SK-N-SH treated with all-trans-retinoic acid at 6 μM for 48 hours (cell line): Measurements from ENCODE around the gene TBCD.

Experiments
- ATAC-seq: fragments of 200-7000 bp; cut with Tn5 transposase; 3 replicates; pipeline ENCODE4 v1.9.1; 2020; ENCODE audit warnings: mild to moderate bottlenecking, moderate library complexity
- ARNTL ChIP-seq: fragments of 450-650 bp; formaldehyde crosslinking; IDR thresholded peaks from 2 replicates; pipeline ENCODE4 v1.5.0; 2020; ENCODE audit warnings: low read depth, mild to moderate bottlenecking, moderate library complexity, borderline replicate concordance
- BACH2 ChIP-seq: fragments of 250-450 bp; sonication (Bioruptor Pico); IDR thresholded peaks from 2 replicates; pipeline ENCODE4 v1.9.0; 2021; ENCODE audit warnings: mild to moderate bottlenecking, borderline replicate concordance
- ESRRG ChIP-seq: fragments of 250-450 bp; sonication (Bioruptor Pico); IDR thresholded peaks from 2 replicates; pipeline ENCODE4 v1.6.1; 2021; ENCODE audit warnings: mild to moderate bottlenecking
- GLIS3 ChIP-seq: fragments of 250-450 bp; sonication (Bioruptor Pico); IDR thresholded peaks from 2 replicates; pipeline ENCODE4 v1.5.0; 2020; ENCODE audit warnings: mild to moderate bottlenecking, moderate library complexity
- ISL1 ChIP-seq: fragments of 250-450 bp; sonication (Bioruptor Pico); IDR thresholded peaks from 2 replicates; pipeline ENCODE4 v2.1.2; 2022; ENCODE audit warnings: mild to moderate bottlenecking, moderate library complexity
- OSR1 ChIP-seq: fragments of 250-450 bp; sonication (Bioruptor Pico); IDR thresholded peaks from 2 replicates; pipeline ENCODE4 v1.8.0; 2022; ENCODE audit warnings: moderate library complexity, mild to moderate bottlenecking, inconsistent platforms
- PPARA ChIP-seq: fragments of 250-450 bp; sonication (Bioruptor Pico); IDR thresholded peaks from 2 replicates; pipeline ENCODE4 v1.5.0; 2020; ENCODE audit warnings: mild to moderate bottlenecking, borderline replicate concordance
- RARB ChIP-seq: fragments of 250-450 bp; sonication (Bioruptor Pico); IDR thresholded peaks from 2 replicates; pipeline ENCODE4 v1.8.0; 2021; ENCODE audit warnings: mild to moderate bottlenecking, moderate library complexity
- SNAI2 ChIP-seq: fragments of 250-450 bp; sonication (Bioruptor Pico); IDR thresholded peaks from 2 replicates; pipeline ENCODE4 v1.5.0; 2020; ENCODE audit warnings: mild to moderate bottlenecking, moderate library complexity
- TCF4 ChIP-seq: fragments of 250-450 bp; sonication (Bioruptor Pico); IDR thresholded peaks from 2 replicates; pipeline ENCODE4 v1.8.0; 2021; ENCODE audit warnings: mild to moderate bottlenecking, moderate library complexity, borderline replicate concordance
- TOX ChIP-seq: fragments of 250-450 bp; sonication (Bioruptor Pico); IDR thresholded peaks from 2 replicates; pipeline ENCODE4 v1.8.0; 2021; ENCODE audit warnings: mild to moderate bottlenecking, moderate library complexity, borderline replicate concordance
- ZC3H10 ChIP-seq: fragments of 250-450 bp; sonication (Bioruptor Pico); IDR thresholded peaks from 2 replicates; pipeline ENCODE4 v1.5.1; 2021; ENCODE audit warnings: mild to moderate bottlenecking, moderate library complexity
- ZFP3 ChIP-seq: fragments of 250-450 bp; sonication (Bioruptor Pico); IDR thresholded peaks from 2 replicates; pipeline ENCODE4 v1.5.0; 2020; ENCODE audit warnings: mild to moderate bottlenecking, moderate library complexity
- ZFP30 ChIP-seq: fragments of 450-650 bp; formaldehyde crosslinking; IDR thresholded peaks from 2 replicates; pipeline ENCODE4 v1.5.0; 2022; ENCODE audit warnings: mild to moderate bottlenecking, moderate library complexity
- ZNF565 ChIP-seq: fragments of 450-650 bp; formaldehyde crosslinking; conservative IDR thresholded peaks from 2 replicates; pipeline ENCODE4 v1.5.0; 2020; ENCODE audit warnings: low read depth, mild to moderate bottlenecking, moderate library complexity
- ZNF70 ChIP-seq: fragments of 450-650 bp; formaldehyde crosslinking; IDR thresholded peaks from 2 replicates; pipeline ENCODE4 v1.5.0; 2020; ENCODE audit warnings: mild to moderate bottlenecking, moderate library complexity
- ZNF8 ChIP-seq: fragments of 450-650 bp; formaldehyde crosslinking; IDR thresholded peaks from 2 replicates; pipeline ENCODE4 v1.5.0; 2020; ENCODE audit warnings: mild to moderate bottlenecking, moderate library complexity
- TF ChIP-seq, protein P1 (sequence below): fragments of 250-450 bp; sonication (Bioruptor Pico); IDR thresholded peaks from 2 replicates; pipeline ENCODE4 v1.5.1; 2021; ENCODE audit warnings: mild to moderate bottlenecking, moderate library complexity
- TF ChIP-seq, protein P2 (sequence below): fragments of 250-450 bp; sonication (Bioruptor Pico); IDR thresholded peaks from 2 replicates; pipeline ENCODE4 v1.8.0; 2021; ENCODE audit warnings: low read depth, mild to moderate bottlenecking, moderate library complexity, borderline replicate concordance
- TF ChIP-seq, protein P3 (sequence below): fragments of 250-450 bp; sonication (Bioruptor Pico); IDR thresholded peaks from 2 replicates; pipeline ENCODE4 v1.5.1; 2020; ENCODE audit warnings: low read depth, mild to moderate bottlenecking, moderate library complexity
- TF ChIP-seq, protein P4 (sequence below): fragments of 250-450 bp; sonication (Bioruptor Pico); IDR thresholded peaks from 2 replicates; pipeline ENCODE4 v1.5.0; 2020; ENCODE audit warnings: mild to moderate bottlenecking, moderate library complexity
- TF ChIP-seq, protein P5 (sequence below): fragments of 250-450 bp; sonication (Bioruptor Pico); IDR thresholded peaks from 2 replicates; pipeline ENCODE4 v1.8.0; 2020; ENCODE audit warnings: mild to moderate bottlenecking, moderate library complexity, borderline replicate concordance

TBCD gene

DNA sequence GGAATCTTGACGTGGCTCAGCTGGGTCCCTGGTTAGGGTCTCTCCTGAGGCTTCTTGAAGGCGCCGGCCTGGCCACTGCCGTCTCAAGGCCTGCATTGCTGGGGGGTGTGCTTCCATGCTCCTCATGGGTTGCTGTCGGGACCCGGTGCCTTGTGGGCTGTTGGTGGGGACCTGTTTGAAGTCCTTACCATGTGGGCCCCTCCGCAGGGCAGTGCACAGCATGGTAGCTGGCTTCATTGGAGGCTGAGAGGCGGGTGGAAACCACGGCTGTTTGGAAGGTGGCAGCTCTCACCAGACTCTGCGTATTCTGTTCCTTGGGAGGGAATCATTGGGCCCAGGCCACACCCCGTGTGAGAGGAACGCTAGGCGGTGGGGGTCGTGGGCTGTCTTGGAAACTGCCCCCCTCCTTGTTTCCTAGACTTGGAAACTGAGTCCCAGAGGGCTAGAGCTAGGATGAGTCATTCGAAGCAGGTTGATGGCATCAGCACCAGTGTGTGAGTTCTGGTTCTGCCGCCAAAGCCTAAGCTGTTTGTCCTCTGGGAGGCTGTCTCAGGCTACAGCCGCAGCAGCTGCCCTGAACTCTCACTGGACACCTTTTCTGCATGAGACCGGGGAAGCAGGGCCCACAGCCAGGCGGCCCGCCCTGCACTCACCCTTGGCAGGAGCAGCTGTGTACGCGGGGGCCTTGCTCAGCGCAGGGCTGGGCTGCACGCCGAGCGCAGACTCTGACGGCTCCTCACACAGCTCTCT, 52.8 kb downstream of the TBCD start:
- TF ChIP-seq RARB (CRISPR knock-in tag) (no peak), ESRRG (CRISPR knock-in tag) (no peak), BACH2 (no peak), ZNF70 (no peak), SNAI2 (no peak), TCF4 (CRISPR knock-in tag) (no peak), OSR1 (no peak), PPARA (CRISPR knock-in tag) (no peak), ZNF565 (CRISPR knock-in tag) (no peak), ZC3H10 (CRISPR knock-in tag) (no peak), GLIS3 (CRISPR knock-in tag) (no peak)
- TF ChIP-seq, protein P1, sequence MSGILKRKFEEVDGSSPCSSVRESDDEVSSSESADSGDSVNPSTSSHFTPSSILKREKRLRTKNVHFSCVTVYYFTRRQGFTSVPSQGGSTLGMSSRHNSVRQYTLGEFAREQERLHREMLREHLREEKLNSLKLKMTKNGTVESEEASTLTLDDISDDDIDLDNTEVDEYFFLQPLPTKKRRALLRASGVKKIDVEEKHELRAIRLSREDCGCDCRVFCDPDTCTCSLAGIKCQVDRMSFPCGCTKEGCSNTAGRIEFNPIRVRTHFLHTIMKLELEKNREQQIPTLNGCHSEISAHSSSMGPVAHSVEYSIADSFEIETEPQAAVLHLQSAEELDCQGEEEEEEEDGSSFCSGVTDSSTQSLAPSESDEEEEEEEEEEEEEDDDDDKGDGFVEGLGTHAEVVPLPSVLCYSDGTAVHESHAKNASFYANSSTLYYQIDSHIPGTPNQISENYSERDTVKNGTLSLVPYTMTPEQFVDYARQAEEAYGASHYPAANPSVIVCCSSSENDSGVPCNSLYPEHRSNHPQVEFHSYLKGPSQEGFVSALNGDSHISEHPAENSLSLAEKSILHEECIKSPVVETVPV: no peak
- TF ChIP-seq, protein P2, sequence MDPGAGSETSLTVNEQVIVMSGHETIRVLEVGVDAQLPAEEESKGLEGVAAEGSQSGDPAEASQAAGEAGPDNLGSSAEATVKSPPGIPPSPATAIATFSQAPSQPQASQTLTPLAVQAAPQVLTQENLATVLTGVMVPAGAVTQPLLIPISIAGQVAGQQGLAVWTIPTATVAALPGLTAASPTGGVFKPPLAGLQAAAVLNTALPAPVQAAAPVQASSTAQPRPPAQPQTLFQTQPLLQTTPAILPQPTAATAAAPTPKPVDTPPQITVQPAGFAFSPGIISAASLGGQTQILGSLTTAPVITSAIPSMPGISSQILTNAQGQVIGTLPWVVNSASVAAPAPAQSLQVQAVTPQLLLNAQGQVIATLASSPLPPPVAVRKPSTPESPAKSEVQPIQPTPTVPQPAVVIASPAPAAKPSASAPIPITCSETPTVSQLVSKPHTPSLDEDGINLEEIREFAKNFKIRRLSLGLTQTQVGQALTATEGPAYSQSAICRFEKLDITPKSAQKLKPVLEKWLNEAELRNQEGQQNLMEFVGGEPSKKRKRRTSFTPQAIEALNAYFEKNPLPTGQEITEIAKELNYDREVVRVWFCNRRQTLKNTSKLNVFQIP (CRISPR knock-in tag): no peak
- TF ChIP-seq, protein P3, sequence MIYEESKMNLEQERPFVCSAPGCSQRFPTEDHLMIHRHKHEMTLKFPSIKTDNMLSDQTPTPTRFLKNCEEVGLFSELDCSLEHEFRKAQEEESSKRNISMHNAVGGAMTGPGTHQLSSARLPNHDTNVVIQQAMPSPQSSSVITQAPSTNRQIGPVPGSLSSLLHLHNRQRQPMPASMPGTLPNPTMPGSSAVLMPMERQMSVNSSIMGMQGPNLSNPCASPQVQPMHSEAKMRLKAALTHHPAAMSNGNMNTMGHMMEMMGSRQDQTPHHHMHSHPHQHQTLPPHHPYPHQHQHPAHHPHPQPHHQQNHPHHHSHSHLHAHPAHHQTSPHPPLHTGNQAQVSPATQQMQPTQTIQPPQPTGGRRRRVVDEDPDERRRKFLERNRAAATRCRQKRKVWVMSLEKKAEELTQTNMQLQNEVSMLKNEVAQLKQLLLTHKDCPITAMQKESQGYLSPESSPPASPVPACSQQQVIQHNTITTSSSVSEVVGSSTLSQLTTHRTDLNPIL (CRISPR knock-in tag): no peak
- ATAC-seq: no peak

DNA sequence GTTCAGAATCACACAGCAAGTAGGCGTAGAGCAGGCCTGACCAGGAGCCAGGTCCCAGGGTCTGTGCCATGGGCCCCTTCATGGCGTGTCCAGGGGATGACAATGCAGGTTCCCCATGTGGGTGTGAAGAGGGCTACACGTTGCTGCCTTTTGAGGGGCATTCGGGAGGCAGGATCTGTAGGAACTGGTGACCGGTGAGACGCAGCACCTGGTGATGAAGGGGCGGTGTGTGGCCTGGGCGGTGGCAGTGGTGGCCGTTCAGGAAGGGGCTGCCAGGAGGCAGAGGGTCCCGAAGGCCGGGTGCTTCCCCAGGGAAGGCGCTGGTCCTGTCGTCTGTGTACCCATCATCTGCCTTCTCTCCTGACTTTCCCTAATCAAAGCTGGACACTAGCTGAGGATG, 53.4 kb downstream of the TBCD start:
- ATAC-seq: no peak
- no peak for TF ChIP-seq RARB (CRISPR knock-in tag)
- TF ChIP-seq ZNF8: no peak
- no peak for TF ChIP-seq SNAI2
- TF ChIP-seq, protein P4, sequence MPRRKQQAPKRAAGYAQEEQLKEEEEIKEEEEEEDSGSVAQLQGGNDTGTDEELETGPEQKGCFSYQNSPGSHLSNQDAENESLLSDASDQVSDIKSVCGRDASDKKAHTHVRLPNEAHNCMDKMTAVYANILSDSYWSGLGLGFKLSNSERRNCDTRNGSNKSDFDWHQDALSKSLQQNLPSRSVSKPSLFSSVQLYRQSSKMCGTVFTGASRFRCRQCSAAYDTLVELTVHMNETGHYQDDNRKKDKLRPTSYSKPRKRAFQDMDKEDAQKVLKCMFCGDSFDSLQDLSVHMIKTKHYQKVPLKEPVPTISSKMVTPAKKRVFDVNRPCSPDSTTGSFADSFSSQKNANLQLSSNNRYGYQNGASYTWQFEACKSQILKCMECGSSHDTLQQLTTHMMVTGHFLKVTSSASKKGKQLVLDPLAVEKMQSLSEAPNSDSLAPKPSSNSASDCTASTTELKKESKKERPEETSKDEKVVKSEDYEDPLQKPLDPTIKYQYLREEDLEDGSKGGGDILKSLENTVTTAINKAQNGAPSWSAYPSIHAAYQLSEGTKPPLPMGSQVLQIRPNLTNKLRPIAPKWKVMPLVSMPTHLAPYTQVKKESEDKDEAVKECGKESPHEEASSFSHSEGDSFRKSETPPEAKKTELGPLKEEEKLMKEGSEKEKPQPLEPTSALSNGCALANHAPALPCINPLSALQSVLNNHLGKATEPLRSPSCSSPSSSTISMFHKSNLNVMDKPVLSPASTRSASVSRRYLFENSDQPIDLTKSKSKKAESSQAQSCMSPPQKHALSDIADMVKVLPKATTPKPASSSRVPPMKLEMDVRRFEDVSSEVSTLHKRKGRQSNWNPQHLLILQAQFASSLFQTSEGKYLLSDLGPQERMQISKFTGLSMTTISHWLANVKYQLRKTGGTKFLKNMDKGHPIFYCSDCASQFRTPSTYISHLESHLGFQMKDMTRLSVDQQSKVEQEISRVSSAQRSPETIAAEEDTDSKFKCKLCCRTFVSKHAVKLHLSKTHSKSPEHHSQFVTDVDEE (CRISPR knock-in tag): no peak

DNA sequence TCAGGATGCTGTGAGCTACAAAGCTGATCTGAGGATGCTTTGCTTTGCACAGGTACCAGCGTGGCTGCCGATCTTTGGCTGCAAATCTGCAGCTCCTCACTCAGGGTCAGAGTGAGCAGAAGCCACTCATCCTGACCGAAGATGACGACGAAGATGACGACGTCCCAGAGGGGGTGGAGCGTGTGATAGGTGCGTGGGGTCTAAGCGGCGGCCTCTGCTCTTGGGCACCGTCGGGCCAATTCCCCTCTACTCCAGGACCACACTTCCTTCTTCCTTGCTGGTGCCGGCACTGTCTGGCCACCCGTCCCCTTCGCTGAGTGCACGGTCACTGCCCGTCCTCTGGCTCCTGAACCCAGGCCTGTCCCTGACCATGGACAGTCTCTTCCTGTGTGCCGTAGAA, 54.0 kb downstream of the TBCD start:
- ATAC-seq: no peak
- TF ChIP-seq ESRRG (CRISPR knock-in tag) (no peak), ISL1 (CRISPR knock-in tag) (no peak), TOX (CRISPR knock-in tag) (no peak)
- TF ChIP-seq, all 23 proteins: peak for 0

DNA sequence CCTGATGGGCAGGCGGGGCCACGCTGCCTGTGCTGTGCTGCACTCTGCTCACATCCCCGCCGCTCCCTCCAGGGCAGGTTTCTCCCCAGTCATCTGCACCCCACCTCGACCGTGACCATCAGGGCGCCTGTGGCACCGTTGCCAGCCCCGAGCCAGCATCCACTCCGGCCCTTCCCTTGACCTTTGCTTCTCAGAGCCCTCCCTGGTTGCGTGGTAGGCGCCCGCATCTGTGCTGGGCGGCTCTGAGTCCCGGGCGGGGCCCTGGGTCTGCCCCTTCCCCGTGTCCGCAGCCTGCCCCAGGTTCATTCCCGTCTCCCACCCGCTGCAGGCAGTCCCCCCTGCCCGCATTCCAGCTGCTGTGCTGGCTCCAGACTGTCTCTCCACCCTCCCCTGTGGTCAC, 54.8 kb downstream of the TBCD start:
- TF ChIP-seq TCF4 (CRISPR knock-in tag): no peak
- TF ChIP-seq TOX (CRISPR knock-in tag): no peak
- TF ChIP-seq ZFP3 (CRISPR knock-in tag): no peak
- no peak for TF ChIP-seq PPARA (CRISPR knock-in tag)
- no peak for TF ChIP-seq GLIS3 (CRISPR knock-in tag)
- TF ChIP-seq ESRRG (CRISPR knock-in tag): no peak
- TF ChIP-seq SNAI2: no peak
- no peak for ATAC-seq

DNA sequence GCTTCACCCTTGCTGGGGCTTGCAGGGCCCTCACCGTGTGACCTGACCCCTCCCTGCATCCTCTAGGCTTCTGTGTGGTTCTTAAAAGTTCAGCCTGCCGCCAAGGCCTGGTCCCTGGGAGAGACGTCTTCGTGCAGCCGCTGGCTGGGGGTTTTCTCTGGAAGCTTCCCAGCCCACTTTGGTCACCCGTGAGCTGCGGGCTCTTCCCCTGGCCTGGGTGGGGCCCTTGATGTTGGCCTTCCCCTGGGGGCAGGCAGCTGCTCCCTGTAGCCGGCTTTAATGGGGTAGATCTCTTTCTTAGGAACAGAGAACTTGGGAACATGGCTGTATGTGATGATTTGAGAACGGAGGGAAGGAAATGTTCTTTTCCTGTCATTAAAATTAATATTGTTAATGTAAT, 55.2 kb downstream of the TBCD start:
- no peak for ATAC-seq

More for the DNA sequence above, 55.2 kb downstream of the TBCD start:
- TF ChIP-seq SNAI2: no peak
- no peak for TF ChIP-seq ZFP30 (CRISPR knock-in tag)
- TF ChIP-seq PPARA (CRISPR knock-in tag): no peak
- TF ChIP-seq, protein P3 (CRISPR knock-in tag): no peak
- TF ChIP-seq, protein P5, sequence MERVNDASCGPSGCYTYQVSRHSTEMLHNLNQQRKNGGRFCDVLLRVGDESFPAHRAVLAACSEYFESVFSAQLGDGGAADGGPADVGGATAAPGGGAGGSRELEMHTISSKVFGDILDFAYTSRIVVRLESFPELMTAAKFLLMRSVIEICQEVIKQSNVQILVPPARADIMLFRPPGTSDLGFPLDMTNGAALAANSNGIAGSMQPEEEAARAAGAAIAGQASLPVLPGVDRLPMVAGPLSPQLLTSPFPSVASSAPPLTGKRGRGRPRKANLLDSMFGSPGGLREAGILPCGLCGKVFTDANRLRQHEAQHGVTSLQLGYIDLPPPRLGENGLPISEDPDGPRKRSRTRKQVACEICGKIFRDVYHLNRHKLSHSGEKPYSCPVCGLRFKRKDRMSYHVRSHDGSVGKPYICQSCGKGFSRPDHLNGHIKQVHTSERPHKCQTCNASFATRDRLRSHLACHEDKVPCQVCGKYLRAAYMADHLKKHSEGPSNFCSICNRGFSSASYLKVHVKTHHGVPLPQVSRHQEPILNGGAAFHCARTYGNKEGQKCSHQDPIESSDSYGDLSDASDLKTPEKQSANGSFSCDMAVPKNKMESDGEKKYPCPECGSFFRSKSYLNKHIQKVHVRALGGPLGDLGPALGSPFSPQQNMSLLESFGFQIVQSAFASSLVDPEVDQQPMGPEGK: no peak
- TF ChIP-seq ARNTL (CRISPR knock-in tag): no peak
- TF ChIP-seq BACH2: no peak
- TF ChIP-seq OSR1: no peak
